OCI-LY3 (cell line): ENCODE data around the gene TSPYL1.
A peak's percentile ranks its signal among the peaks of the same experiment; 100 is the strongest.

Experiments
- H2AFZ ChIP-seq: fragments of 200-600, 300-600 bp; shearing (Covaris generic); 2 replicates; pipeline ENCODE4 v1.6.0; 2014; ENCODE audit warnings: antibody characterized with exemption, low read depth, low read length
- H3K27ac ChIP-seq: fragments of 200-600, 300-600 bp; sonication (generic); 2 replicates; pipeline ENCODE4 v1.5.1; 2014; ENCODE audit warnings: mild to moderate bottlenecking, low read length, moderate library complexity, mixed read lengths
- H3K27me3 ChIP-seq: fragments of 200-600, 300-600 bp; sonication (generic); 2 replicates; pipeline ENCODE4 v1.6.1; 2014; ENCODE audit warnings: low read depth, low read length, mixed read lengths
- H3K36me3 ChIP-seq: fragments of 200-600, 300-600 bp; sonication (generic); replicated peaks from 2 replicates; pipeline ENCODE3; 2014; ENCODE audit warnings: low read depth, low read length, mixed read lengths
- H3K4me1 ChIP-seq: fragments of 300-600, 200-600 bp; sonication (generic); 2 replicates; pipeline ENCODE4 v1.6.1; 2014; ENCODE audit warnings: low read length, mixed read lengths
- H3K4me2 ChIP-seq: fragments of 200-600, 300-600 bp; sonication (generic); 2 replicates; pipeline ENCODE4 v1.6.1; 2014; ENCODE audit warnings: low read length, mixed read lengths
- H3K4me3 ChIP-seq: fragments of 300-600, 200-600 bp; sonication (generic); 2 replicates; pipeline ENCODE4 v1.5.1; 2014; ENCODE audit warnings: antibody characterized with exemption, mild to moderate bottlenecking, low read length, moderate library complexity
- H3K79me2 ChIP-seq: fragments of 300-600, 200-600 bp; shearing (Covaris generic); 2 replicates; pipeline ENCODE4 v1.6.1; 2014; ENCODE audit warnings: mild to moderate bottlenecking, low read length, mixed read lengths
- H3K9ac ChIP-seq: fragments of 300-600, 200-600 bp; shearing (Covaris generic); 2 replicates; pipeline ENCODE4 v1.6.0; 2014; ENCODE audit warnings: mild to moderate bottlenecking, low read length, moderate library complexity
- H3K9me3 ChIP-seq: fragments of 200-600, 300-600 bp; shearing (Covaris generic); 2 replicates; pipeline ENCODE4 v1.6.1; 2014; ENCODE audit warnings: low read length, mixed read lengths; ENCODE audit not compliant: insufficient read depth
- H4K20me1 ChIP-seq: fragments of 200-600, 300-600 bp; sonication (generic); 2 replicates; pipeline ENCODE4 v1.6.1; 2016; ENCODE audit warnings: low read length, mixed read lengths; ENCODE audit not compliant: insufficient read depth
- EZH2phosphoT487 ChIP-seq: fragments of 200-600 bp; shearing (Covaris generic); IDR thresholded peaks from 2 replicates; pipeline ENCODE4 v1.6.1; 2018; ENCODE audit warnings: antibody characterized with exemption, mixed run types, low read depth
- TF ChIP-seq, protein P1 (sequence below): fragments of 200-600, 300-600 bp; sonication (generic); IDR thresholded peaks from 2 replicates; pipeline ENCODE4 v1.5.1; 2014; ENCODE audit warnings: antibody characterized with exemption, low read length, low read depth

The TSPYL1 gene

DNA sequence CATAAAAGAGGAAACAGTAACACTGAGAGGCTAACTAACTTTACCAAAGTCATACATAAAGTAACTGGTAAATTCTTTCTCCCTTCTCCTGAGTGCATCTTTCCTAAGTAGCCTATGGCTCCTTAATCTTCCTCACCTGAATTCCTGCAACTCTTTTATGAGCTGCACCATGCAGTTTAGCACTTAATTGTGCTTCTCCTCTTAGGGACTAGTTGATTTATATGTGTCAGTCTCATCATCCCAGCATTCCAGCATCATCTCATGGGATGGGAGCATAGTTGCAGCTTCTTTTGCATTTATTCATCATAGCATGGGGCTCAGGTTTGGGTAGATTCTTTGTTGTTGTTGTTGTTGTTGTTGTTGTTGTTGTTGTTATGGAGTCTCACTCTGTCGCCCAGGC is 3.5 kb upstream of the TSPYL1 start:
- Histone ChIP-seq H4K20me1 (no peaks in the 10 kb centered on the region), H3K9me3 (no peaks in the 10 kb centered on the region), H3K9ac (no peak overlapping the region), H3K27me3 (no peaks in the 10 kb centered on the region), H3K4me2 (peak overlapping the region; percentile 51), H3K4me1 (peaks cover 45% of the 10 kb centered on the region), H3K27ac (no peak overlapping the region), H2AFZ (no peak overlapping the region), H3K36me3 (peaks cover 5% of the 10 kb centered on the region), H3K79me2 (peaks cover 14% of the 10 kb centered on the region), H3K4me3 (no peak overlapping the region)
- TF ChIP-seq EZH2phosphoT487 = no peak
- TF ChIP-seq, protein P1, sequence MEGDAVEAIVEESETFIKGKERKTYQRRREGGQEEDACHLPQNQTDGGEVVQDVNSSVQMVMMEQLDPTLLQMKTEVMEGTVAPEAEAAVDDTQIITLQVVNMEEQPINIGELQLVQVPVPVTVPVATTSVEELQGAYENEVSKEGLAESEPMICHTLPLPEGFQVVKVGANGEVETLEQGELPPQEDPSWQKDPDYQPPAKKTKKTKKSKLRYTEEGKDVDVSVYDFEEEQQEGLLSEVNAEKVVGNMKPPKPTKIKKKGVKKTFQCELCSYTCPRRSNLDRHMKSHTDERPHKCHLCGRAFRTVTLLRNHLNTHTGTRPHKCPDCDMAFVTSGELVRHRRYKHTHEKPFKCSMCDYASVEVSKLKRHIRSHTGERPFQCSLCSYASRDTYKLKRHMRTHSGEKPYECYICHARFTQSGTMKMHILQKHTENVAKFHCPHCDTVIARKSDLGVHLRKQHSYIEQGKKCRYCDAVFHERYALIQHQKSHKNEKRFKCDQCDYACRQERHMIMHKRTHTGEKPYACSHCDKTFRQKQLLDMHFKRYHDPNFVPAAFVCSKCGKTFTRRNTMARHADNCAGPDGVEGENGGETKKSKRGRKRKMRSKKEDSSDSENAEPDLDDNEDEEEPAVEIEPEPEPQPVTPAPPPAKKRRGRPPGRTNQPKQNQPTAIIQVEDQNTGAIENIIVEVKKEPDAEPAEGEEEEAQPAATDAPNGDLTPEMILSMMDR = no peak

DNA sequence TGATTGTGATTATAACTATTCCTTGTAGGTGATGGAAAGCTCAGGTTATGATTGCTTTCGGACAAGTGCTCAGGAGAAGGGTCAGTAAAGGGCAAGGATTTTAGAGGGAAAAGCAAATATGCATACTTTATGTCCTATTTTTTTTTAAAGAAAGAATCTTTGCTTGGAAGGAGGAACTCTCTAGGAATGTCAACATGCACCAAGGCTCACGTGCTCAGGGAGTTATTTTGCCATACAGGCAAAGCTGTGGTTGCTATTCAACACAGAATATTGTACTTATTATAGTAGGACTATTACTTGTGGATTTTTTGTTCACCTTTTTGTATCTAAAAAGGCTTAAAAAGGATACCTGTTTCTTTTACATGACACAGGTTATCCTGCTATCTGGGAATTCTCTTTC is 3.0 kb upstream of the TSPYL1 start:
- Histone ChIP-seq H3K27ac (no peak overlapping the region), H2AFZ (no peak overlapping the region), H3K9ac (no peak overlapping the region), H3K4me2 (peak overlapping the region; percentile 76; the same call in 1 of the 2 replicates), H3K4me3 (no peak overlapping the region), H3K4me1 (peaks cover 44% of the 10 kb centered on the region), H3K36me3 (peaks cover 8% of the 10 kb centered on the region), H3K27me3 (no peaks in the 10 kb centered on the region), H3K79me2 (peaks cover 19% of the 10 kb centered on the region), H4K20me1 (no peaks in the 10 kb centered on the region), H3K9me3 (no peaks in the 10 kb centered on the region)
- no peak for TF ChIP-seq EZH2phosphoT487
- TF ChIP-seq, protein P1 = no peak

DNA sequence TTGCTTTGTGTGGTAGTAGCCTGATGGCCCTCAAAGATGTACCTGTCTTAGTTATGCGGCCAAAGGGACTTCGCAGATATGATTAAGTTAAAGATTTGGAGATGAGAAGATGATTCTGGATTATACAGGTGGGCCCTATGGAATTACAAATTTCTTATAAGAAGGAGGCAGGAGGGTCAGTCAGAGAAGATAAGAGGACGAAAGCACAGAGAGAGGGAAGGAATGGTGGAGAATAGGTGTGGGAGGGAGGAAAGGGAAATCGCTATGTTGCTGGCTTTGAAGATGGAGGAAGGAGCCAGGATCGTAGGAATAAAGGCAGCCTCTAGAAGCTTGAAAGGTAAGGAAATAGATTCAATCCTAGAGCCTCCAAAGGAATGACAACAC is 1.2 kb upstream of the TSPYL1 start:
- H3K79me2 ChIP-seq = peaks cover 33% of the 10 kb centered on the region
- peak overlapping the region; percentile 94 for H3K4me3 ChIP-seq
- no peak overlapping the region for H3K27ac ChIP-seq
- no peaks in the 10 kb centered on the region for H3K27me3 ChIP-seq
- H3K4me2 ChIP-seq = peak overlapping the region; percentile 76
- 0 out of 2 replicates have a peak overlapping the region, but pooled peaks have one; percentile 93 for H2AFZ ChIP-seq
- H3K9me3 ChIP-seq = no peaks in the 10 kb centered on the region
- peaks cover 54% of the 10 kb centered on the region for H3K4me1 ChIP-seq
- no peak for TF ChIP-seq EZH2phosphoT487
- TF ChIP-seq, protein P1 = no peak
- peak overlapping the region; percentile 29 for H3K9ac ChIP-seq
- peaks cover 7% of the 10 kb centered on the region for H4K20me1 ChIP-seq
- peaks cover 8% of the 10 kb centered on the region for H3K36me3 ChIP-seq

DNA sequence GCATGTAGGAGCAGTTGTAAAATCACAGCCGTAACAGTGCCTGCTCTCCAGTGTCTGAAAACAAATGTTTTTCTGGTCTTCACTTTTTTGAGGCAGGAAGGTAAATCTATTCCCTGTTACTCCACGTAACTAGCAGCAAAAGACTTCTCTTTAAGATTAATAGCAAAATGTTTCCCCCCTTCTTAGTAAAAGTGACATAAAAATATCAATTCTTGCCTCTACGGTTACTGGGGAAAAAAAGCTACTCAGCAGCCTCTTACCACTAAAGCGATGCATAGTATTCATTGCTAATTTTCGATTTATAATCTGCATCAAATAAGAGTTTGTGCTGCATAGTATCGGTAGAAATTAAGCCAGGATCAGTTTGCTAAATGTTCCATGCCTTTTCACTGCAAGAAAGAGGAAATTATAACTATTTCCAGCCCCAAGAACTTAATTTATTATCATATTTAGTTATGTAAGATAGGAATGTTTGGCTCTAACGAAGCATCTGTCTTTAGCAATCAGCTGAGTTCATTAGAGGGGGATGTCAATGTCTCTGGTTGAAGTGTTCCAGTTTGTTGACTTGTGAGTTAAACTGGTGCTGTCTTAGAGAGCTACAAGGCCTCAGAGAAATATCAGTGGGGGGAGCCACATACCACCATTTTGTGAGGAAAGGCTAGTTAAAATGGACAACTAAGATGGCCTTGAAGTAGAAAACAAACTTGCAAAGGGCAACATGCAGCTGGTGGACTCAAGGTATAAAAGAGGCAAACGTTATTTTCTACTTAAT is 617 bp upstream of the TSPYL1 start:
- Histone ChIP-seq H3K9me3 (no peaks in the 10 kb centered on the region), H3K9ac (peak overlapping the region; percentile 80), H4K20me1 (peaks cover 7% of the 10 kb centered on the region), H3K79me2 (peaks cover 37% of the 10 kb centered on the region), H3K4me2 (peak overlapping the region; percentile 76), H3K4me3 (peak overlapping the region; percentile 94), H2AFZ (peak overlapping the region; percentile 93), H3K36me3 (peaks cover 8% of the 10 kb centered on the region), H3K4me1 (peaks cover 56% of the 10 kb centered on the region), H3K27ac (peak overlapping the region; percentile 2; the same call in 1 of the 2 replicates), H3K27me3 (no peaks in the 10 kb centered on the region)
- TF ChIP-seq, protein P1 = no peak; the same call in 1 of the 2 replicates
- no peak for TF ChIP-seq EZH2phosphoT487
